CD4-positive, alpha-beta T cell treated with Interferon gamma for 1 hour (primary cell): ENCODE data around the gene ZKSCAN7.
"Not testable (repeated sequence)": the region's sequence is repeated elsewhere in the genome, so short reads cannot be mapped to it uniquely, and the experiment has no call there.

Experiments used
- DNase-seq: peaks from one replicate; pipeline ENCODE4 v3.0.0-alpha.2; 2020

ZKSCAN7 gene

GRCh38 chr3:44577354-44577952 lies 22.5 kb downstream of the ZKSCAN7 start:
- DNase-seq, result not testable (repeated sequence)

- not testable (repeated sequence) for DNase-seq
Observed at GRCh38 chr3:44578316-44578715, 23.3 kb downstream of the ZKSCAN7 start.

GRCh38 chr3:44578924-44579515 lies 24.0 kb downstream of the ZKSCAN7 start:
- DNase-seq, result not testable (repeated sequence)

- not testable (repeated sequence) for DNase-seq
Observed at GRCh38 chr3:44579749-44580148, 24.8 kb downstream of the ZKSCAN7 start.

GRCh38 chr3:44580971-44581370 lies 26.0 kb downstream of the ZKSCAN7 start:
- DNase-seq, result not testable (repeated sequence)

GRCh38 chr3:44584646-44585501 lies 29.9 kb downstream of the ZKSCAN7 start, which contains the start of gene ZNF660:
TSS of gene ZNF660 (plus strand) at chr3:44584964. CDS start at chr3:44594194, 9,230 bp downstream.
- DNase-seq, result peak; percentile 12

- no peak for DNase-seq
Observed at GRCh38 chr3:44596621-44597020, 41.6 kb downstream of the ZKSCAN7 start.

- no peak for DNase-seq
Observed at GRCh38 chr3:44601749-44602148, 46.8 kb downstream of the ZKSCAN7 start.

GRCh38 chr3:44612678-44613077 lies 57.7 kb downstream of the ZKSCAN7 start:
- DNase-seq, result no peak
